ENCODE data around the gene AMOT.

- TF ChIP-seq RAD21 (IDR thresholded peaks at IDR 0.05; ENCODE audit: low read depth): no peak
- TF ChIP-seq YY1 (IDR thresholded peaks at IDR 0.05; ENCODE audit: low read depth): no peak
- TF ChIP-seq REST (IDR thresholded peaks at IDR 0.05; ENCODE audit: low read depth): no peak
- no peak for TF ChIP-seq EP300 (IDR thresholded peaks at IDR 0.05; ENCODE audit: borderline replicate concordance)
- TF ChIP-seq NFIC (IDR thresholded peaks at IDR 0.05): no peak
- no peak for TF ChIP-seq EGR1 (IDR thresholded peaks at IDR 0.05)
These were observed 27.9 kb downstream of the AMOT start for GRCh38 chrX:112812741-112813140.
